ENCODE measurements around the gene NBEAL2. TPM values are rescaled to one million over a fixed set of nuclear protein-coding genes. Genes with fewer than 3 reads are reported as not detected.
A peak's percentile ranks its signal among the peaks of the same experiment; 100 is the strongest.

NBEAL2 gene
- total and polyA plus RNA-seq, 4 donors = 6.3 to 55.8 (median 36.0) TPM

DNA sequence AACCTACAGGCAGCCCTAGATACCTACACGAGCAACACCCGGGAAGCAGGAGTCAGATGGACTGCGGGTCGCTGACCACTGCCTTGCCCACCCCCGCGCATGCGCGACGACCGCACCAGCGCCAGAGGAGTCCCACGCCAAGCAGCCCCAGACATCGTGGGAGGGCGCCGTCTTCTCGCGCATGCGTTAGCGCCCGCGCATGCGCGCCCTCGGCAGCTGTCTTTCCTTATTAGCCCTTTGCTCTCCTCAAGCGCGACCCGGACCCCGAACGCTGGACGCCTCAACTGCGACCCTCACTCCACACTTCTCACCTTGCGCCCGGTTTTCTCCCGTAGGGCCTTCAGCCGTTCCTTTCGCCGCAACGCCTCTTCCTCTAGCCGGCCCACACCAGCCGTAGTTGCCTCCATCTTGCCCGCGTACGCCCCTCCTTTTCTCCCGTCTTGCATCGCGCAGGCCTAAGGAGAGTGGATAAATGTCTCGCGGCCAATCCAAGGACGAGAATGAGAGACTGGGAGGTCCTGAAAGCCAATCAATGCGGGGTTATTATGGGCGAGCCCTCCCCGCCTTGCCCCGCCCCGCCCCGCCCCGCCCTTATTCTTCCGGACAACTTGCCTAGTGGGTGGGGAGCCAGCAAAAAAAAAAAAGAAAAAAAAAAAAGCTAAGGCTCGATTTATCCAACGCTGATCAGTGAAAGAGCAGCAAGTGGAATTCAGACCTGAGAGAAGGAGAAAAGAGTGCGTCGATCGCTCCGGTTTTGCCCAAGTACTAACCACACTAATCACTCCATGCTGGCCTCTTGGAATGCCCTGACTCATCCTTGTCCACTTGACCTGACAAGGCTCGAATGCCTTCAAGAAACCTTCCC is 2.9 kb upstream of the NBEAL2 start, which contains the start of gene CCDC12:
TSS of gene CCDC12 (minus strand) at position 420 of the 865 bp plus-strand sequence. CDS start at position 407, 13 bp downstream.
- Histone ChIP-seq H3K4me1 (ENCODE audit: control insufficient read depth in 1 of 2, insufficient read depth in 2 of 2, low read length in 2 of 2) (peaks cover 1 to 5% of the 10 kb centered on the region in 2 donors), H3K4me3 (ENCODE audit: low read length in 2 of 2) (peak within 1 kb of the TSS; percentile 67 to 86), H3K9me3 (ENCODE audit: control insufficient read depth, low read length) (no peaks in the 10 kb centered on the region), H3K27me3 (ENCODE audit: control insufficient read depth in 1 of 2, insufficient read depth in 2 of 2, low read length in 1 of 2) (no peaks in the 10 kb centered on the region), H3K27ac (ENCODE audit: low read depth in 1 of 2, low read length in 2 of 2) (peak within 1 kb of the TSS in 1 of 2 donors; percentile 68), H3K36me3 (ENCODE audit: control insufficient read depth in 1 of 2, insufficient read depth in 2 of 2, low read length in 1 of 2) (no peaks in the 10 kb centered on the region)
- intact Hi-C loops (cut with DNase I) = loop anchor here (1.0 to 2.0 kb wide), 2 partner anchors 41 to 42 kb away; no protein-coding TSS in a partner anchor
- DNase-seq = peak; percentile 96 to 97
- peak; percentile 96 for ATAC-seq (ENCODE audit: low FRiP score)
- 0% methylated on average over 63 to 64 of the region's 64 CpGs for WGBS, 2 donors

DNA sequence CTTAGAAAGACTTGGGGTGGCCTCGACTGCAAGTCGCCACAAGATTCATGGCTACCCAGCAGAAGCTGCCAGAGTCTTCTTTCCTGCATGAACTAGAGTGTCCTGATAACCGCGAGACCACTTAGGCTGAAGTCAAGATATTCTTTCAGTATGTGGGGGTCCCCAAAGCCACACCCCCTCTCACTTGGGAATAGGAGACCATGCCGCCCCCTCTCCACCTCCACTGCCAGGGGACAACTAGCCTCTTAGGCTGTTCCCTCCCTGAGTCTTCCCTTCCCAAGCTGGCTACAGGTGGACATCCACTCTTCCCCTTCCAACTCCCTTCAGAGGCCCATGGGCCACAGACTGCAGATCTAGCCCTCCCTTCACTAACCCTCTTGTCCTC is 1.7 kb upstream of the NBEAL2 start:
- WGBS, 2 donors = 91 to 94% methylated on average over 5 of the region's 5 CpGs
- DNase-seq (no peak), ATAC-seq (ENCODE audit: low FRiP score) (no peak)
- peaks cover 0 to 5% of the 10 kb centered on the region in 2 donors for H3K4me1 ChIP-seq (ENCODE audit: control insufficient read depth in 1 of 2, insufficient read depth in 2 of 2, low read length in 2 of 2)
- H3K4me3 ChIP-seq (ENCODE audit: low read length in 2 of 2) = no peak overlapping the region
- H3K9me3 ChIP-seq (ENCODE audit: control insufficient read depth, low read length) = no peaks in the 10 kb centered on the region
- no peak overlapping the region for H3K27ac ChIP-seq (ENCODE audit: low read depth in 1 of 2, low read length in 2 of 2)
- H3K27me3 ChIP-seq (ENCODE audit: control insufficient read depth in 1 of 2, insufficient read depth in 2 of 2, low read length in 1 of 2) = no peaks in the 10 kb centered on the region
- intact Hi-C loops (cut with DNase I) = loop anchor here in 1 of 2 donors (2.0 kb wide), 1 partner anchor 43 kb away; no protein-coding TSS in a partner anchor
- H3K36me3 ChIP-seq (ENCODE audit: control insufficient read depth in 1 of 2, insufficient read depth in 2 of 2, low read length in 1 of 2) = no peaks in the 10 kb centered on the region

DNA sequence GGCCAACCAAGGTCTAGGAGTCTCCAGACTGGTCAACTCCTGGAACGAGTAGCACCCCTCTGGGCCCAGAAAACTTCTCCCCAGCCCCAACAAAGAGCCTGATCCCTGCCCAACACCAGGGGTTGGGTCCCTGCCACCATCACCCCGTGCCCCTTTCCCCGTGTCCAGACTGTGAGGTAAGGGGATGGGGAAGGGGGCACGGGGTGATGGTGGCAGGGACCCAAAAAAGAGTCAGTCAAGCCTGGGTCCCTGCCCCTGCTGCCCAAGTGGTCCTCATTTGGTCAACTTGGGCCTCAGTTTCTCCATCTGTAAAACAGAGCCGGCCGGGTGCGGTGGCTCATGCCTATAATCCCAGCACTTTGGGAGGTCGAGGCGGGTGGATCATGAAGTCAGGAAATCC is 1.1 kb upstream of the NBEAL2 start:
- intact Hi-C loops (cut with DNase I) = no loop called here
- H3K27me3 ChIP-seq (ENCODE audit: control insufficient read depth in 1 of 2, insufficient read depth in 2 of 2, low read length in 1 of 2) = no peaks in the 10 kb centered on the region
- 87 to 89% methylated on average over 9 of the region's 9 CpGs for WGBS, 2 donors
- no peaks in the 10 kb centered on the region for H3K36me3 ChIP-seq (ENCODE audit: control insufficient read depth in 1 of 2, insufficient read depth in 2 of 2, low read length in 1 of 2)
- ATAC-seq (ENCODE audit: low FRiP score) (no peak), DNase-seq (peak in 1 of 2 donors; percentile 70)
- H3K4me1 ChIP-seq (ENCODE audit: control insufficient read depth in 1 of 2, insufficient read depth in 2 of 2, low read length in 2 of 2) = peaks cover 0 to 5% of the 10 kb centered on the region in 2 donors
- no peak overlapping the region for H3K4me3 ChIP-seq (ENCODE audit: low read length in 2 of 2)
- no peak overlapping the region for H3K27ac ChIP-seq (ENCODE audit: low read depth in 1 of 2, low read length in 2 of 2)
- no peaks in the 10 kb centered on the region for H3K9me3 ChIP-seq (ENCODE audit: control insufficient read depth, low read length)

DNA sequence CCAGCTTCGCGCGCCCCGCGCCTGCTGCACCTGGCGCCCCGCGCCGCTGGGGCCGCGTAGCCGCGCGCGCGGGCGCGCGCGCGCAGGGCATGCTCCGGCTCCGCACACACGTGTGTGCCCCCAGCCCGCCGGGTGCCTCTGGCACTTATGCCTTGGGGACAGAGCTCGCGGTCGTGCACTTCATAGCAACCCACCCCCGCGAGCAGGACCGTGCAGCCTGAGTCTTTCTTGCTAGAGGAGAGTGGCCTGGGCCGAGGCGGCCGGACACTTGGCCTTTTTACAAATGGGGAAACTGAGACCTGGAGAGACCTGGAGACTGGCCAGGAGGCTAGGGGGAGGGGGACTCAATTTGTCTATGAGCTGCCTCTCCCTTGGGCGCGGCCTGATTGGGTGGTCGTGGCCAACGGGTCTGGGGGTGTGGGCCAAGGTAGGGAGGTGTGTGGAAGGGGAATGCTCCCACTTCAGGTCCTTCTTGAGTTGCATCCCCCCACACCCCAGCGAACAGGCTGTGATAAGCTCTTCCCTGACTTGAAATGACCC is 562 bp downstream of the NBEAL2 start:
- no peak for DNase-seq
- Histone ChIP-seq H3K4me1 (ENCODE audit: control insufficient read depth in 1 of 2, insufficient read depth in 2 of 2, low read length in 2 of 2) (no peaks in the 10 kb centered on the region), H3K9me3 (ENCODE audit: control insufficient read depth, low read length) (no peaks in the 10 kb centered on the region), H3K27ac (ENCODE audit: low read depth in 1 of 2, low read length in 2 of 2) (no peak overlapping the region), H3K27me3 (ENCODE audit: control insufficient read depth in 1 of 2, insufficient read depth in 2 of 2, low read length in 1 of 2) (no peaks in the 10 kb centered on the region), H3K36me3 (ENCODE audit: control insufficient read depth in 1 of 2, insufficient read depth in 2 of 2, low read length in 1 of 2) (no peaks in the 10 kb centered on the region), H3K4me3 (ENCODE audit: low read length in 2 of 2) (peak overlapping the region; percentile 50 to 58)
- ATAC-seq (ENCODE audit: low FRiP score) = no peak
- 3 to 4% methylated on average over 29 to 40 of the region's 40 CpGs for WGBS, 2 donors
- intact Hi-C loops (cut with DNase I) = loop anchor here in 1 of 2 donors (2.0 kb wide), 1 partner anchor 25 kb away; no protein-coding TSS in a partner anchor

DNA sequence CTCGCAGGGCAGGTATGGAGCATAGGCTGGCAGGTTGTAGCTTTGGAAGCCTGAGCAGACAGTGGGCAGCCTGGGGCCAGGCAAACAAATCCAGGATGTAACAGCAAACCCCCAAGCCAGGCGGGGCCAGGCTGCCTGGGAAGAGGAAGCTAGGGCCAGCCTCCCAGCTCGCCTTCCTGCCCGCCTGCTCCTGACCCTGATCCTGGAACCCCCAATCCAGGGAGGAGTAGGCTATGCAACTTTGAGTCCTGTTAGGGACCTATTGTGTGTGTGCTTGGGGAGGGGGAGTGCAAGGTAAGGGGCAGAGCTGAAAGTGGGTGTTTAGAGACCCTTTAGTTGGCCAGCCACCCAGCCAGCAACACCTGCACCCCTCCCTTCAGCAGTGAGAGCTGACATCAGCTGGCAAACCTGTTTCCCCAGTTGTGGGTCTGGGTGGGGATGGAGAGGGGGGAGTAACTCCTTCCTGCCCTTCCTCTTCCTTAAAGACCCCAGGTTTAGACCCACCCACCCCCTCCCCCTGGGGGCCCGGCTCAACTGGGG is 2.5 kb downstream of the NBEAL2 start:
- no peaks in the 10 kb centered on the region for H3K27me3 ChIP-seq (ENCODE audit: control insufficient read depth in 1 of 2, insufficient read depth in 2 of 2, low read length in 1 of 2)
- no peak for DNase-seq
- H3K9me3 ChIP-seq (ENCODE audit: control insufficient read depth, low read length) = no peaks in the 10 kb centered on the region
- no peaks in the 10 kb centered on the region for H3K4me1 ChIP-seq (ENCODE audit: control insufficient read depth in 1 of 2, insufficient read depth in 2 of 2, low read length in 2 of 2)
- H3K4me3 ChIP-seq (ENCODE audit: low read length in 2 of 2) = no peak overlapping the region
- H3K27ac ChIP-seq (ENCODE audit: low read depth in 1 of 2, low read length in 2 of 2) = no peak overlapping the region
- WGBS, 2 donors = 71 to 72% methylated on average over 5 of the region's 5 CpGs
- no peak for ATAC-seq (ENCODE audit: low FRiP score)
- intact Hi-C loops (cut with DNase I) = loop anchor here in 1 of 2 donors (2.0 kb wide), 1 partner anchor 23 kb away; no protein-coding TSS in a partner anchor
- no peaks in the 10 kb centered on the region for H3K36me3 ChIP-seq (ENCODE audit: control insufficient read depth in 1 of 2, insufficient read depth in 2 of 2, low read length in 1 of 2)

DNA sequence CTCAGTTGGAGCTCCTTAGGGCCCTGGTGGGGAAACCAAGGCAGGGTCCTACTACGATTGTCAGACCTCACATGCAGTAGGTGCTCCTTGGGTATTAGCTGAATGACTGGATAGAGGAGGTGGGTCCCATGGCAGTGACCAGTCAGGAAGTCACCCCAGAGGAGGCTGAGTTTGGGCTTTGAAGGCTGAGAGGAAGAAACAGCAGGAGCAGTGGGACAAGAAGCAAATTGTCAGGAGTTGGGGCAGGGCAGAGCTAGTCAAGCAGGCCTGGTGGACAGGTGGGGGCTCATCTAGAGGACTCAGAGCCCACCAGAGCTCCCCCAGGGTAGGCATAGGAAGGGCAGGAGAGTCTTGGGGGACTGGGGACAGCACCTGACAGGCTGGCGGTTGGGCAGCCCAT is 3.1 kb downstream of the NBEAL2 start:
- WGBS, 2 donors = 81 to 86% methylated on average over 2 of the region's 2 CpGs
- no peaks in the 10 kb centered on the region for H3K9me3 ChIP-seq (ENCODE audit: control insufficient read depth, low read length)
- intact Hi-C loops (cut with DNase I) = no loop called here
- H3K36me3 ChIP-seq (ENCODE audit: control insufficient read depth in 1 of 2, insufficient read depth in 2 of 2, low read length in 1 of 2) = no peaks in the 10 kb centered on the region
- no peak overlapping the region for H3K4me3 ChIP-seq (ENCODE audit: low read length in 2 of 2)
- ATAC-seq (ENCODE audit: low FRiP score) = no peak
- H3K4me1 ChIP-seq (ENCODE audit: control insufficient read depth in 1 of 2, insufficient read depth in 2 of 2, low read length in 2 of 2) = no peaks in the 10 kb centered on the region
- no peak overlapping the region for H3K27ac ChIP-seq (ENCODE audit: low read depth in 1 of 2, low read length in 2 of 2)
- no peak for DNase-seq
- no peaks in the 10 kb centered on the region for H3K27me3 ChIP-seq (ENCODE audit: control insufficient read depth in 1 of 2, insufficient read depth in 2 of 2, low read length in 1 of 2)

DNA sequence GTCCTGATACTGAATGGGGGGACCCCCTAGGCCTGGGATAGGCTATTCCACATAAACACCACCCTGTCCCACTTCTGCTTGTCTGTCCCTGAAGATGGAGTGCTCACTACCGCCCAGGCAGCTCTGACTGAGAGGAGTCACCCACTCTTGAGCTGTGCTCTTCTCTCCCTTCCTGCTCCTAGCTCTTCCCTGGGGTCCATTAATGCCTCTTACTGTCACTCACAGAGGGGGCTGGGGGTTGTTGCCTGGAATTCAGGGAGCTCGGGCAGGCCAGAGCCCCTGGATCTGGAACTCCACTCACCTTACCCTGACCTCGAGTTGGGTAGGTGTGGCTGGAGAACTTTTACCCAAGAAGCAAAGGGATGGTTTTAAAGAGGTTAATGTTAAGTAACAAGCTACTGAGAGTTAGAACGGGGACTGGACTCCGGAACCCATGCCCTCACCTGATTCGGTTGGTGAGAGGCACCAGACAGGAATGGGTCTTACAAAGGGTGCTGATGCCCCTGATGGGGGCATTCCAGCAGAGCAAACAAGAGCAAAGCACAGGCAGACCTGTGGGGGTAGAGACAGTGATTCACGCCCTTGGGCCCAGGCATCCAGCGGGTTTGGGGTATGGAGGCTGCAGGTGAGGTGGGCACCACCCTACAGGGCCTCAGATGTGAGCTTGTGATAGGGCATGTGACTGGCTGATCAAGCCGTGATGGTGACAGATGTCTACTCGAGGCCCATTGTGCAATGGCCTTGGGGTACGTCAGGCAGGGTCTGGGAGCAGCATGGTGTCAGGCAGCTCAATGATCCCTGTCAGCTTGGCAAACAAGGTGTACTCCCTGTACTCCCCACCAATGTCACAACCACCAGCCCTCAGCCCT is 5.4 kb downstream of the NBEAL2 start:
- intact Hi-C loops (cut with DNase I) = no loop called here
- ATAC-seq (ENCODE audit: low FRiP score) (no peak), DNase-seq (peak in 1 of 2 donors; percentile 17)
- no peaks in the 10 kb centered on the region for H3K36me3 ChIP-seq (ENCODE audit: control insufficient read depth in 1 of 2, insufficient read depth in 2 of 2, low read length in 1 of 2)
- no peak overlapping the region for H3K27ac ChIP-seq (ENCODE audit: low read depth in 1 of 2, low read length in 2 of 2)
- no peaks in the 10 kb centered on the region for H3K4me1 ChIP-seq (ENCODE audit: control insufficient read depth in 1 of 2, insufficient read depth in 2 of 2, low read length in 2 of 2)
- H3K27me3 ChIP-seq (ENCODE audit: control insufficient read depth in 1 of 2, insufficient read depth in 2 of 2, low read length in 1 of 2) = no peaks in the 10 kb centered on the region
- no peak overlapping the region for H3K4me3 ChIP-seq (ENCODE audit: low read length in 2 of 2)
- no peaks in the 10 kb centered on the region for H3K9me3 ChIP-seq (ENCODE audit: control insufficient read depth, low read length)
- WGBS, 2 donors = 90 to 92% methylated on average over 11 of the region's 11 CpGs

DNA sequence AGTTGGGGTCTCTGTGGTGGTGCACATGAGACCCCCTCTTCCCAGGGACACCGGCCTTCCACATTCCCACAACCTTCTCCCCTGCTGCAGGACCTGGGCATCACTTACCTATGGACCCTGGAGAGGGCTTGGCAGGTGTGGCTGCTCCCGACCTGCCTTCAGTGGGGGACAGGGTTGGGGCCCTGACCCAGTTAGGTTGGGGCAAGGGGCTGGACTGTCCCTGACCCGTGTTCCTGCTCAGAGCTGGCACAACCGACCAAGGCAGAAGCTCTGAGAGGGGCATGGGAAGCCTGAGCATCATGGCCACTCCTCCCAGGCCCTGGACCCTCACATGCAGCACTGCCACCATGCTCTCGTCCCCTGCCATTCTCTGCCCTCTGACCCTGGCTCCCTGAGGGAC is 6.1 kb downstream of the NBEAL2 start:
- WGBS, 2 donors = 94 to 97% methylated on average over 5 of the region's 5 CpGs
- intact Hi-C loops (cut with DNase I) = no loop called here
- H3K27me3 ChIP-seq (ENCODE audit: control insufficient read depth in 1 of 2, insufficient read depth in 2 of 2, low read length in 1 of 2) = no peaks in the 10 kb centered on the region
- no peak overlapping the region for H3K27ac ChIP-seq (ENCODE audit: low read depth in 1 of 2, low read length in 2 of 2)
- ATAC-seq (ENCODE audit: low FRiP score) (no peak), DNase-seq (no peak)
- no peak overlapping the region for H3K4me3 ChIP-seq (ENCODE audit: low read length in 2 of 2)
- H3K36me3 ChIP-seq (ENCODE audit: control insufficient read depth in 1 of 2, insufficient read depth in 2 of 2, low read length in 1 of 2) = no peaks in the 10 kb centered on the region
- H3K9me3 ChIP-seq (ENCODE audit: control insufficient read depth, low read length) = no peaks in the 10 kb centered on the region
- H3K4me1 ChIP-seq (ENCODE audit: control insufficient read depth in 1 of 2, insufficient read depth in 2 of 2, low read length in 2 of 2) = no peaks in the 10 kb centered on the region
